HFF-Myc (cell line): ENCODE measurements around the gene MST1.

ENCODE experiments used
- DNase-seq: peaks from one replicate; pipeline ENCODE4 v3.0.0-alpha.2; 2011; ENCODE audit warnings: low read depth; ENCODE audit errors: extremely low read depth
- H3K4me3 ChIP-seq: replicated peaks from 2 replicates; pipeline ENCODE4 v1.5.1; 2011; ENCODE audit warnings: low read depth, mild to moderate bottlenecking, control low read depth, low read length
- TF ChIP-seq, protein P1 (sequence below): IDR thresholded peaks from 2 replicates; pipeline ENCODE4 v1.5.1; 2012; ENCODE audit warnings: mild to moderate bottlenecking, low read depth, low read length, control low read depth; ENCODE audit errors: missing control alignments

Gene MST1

DNA sequence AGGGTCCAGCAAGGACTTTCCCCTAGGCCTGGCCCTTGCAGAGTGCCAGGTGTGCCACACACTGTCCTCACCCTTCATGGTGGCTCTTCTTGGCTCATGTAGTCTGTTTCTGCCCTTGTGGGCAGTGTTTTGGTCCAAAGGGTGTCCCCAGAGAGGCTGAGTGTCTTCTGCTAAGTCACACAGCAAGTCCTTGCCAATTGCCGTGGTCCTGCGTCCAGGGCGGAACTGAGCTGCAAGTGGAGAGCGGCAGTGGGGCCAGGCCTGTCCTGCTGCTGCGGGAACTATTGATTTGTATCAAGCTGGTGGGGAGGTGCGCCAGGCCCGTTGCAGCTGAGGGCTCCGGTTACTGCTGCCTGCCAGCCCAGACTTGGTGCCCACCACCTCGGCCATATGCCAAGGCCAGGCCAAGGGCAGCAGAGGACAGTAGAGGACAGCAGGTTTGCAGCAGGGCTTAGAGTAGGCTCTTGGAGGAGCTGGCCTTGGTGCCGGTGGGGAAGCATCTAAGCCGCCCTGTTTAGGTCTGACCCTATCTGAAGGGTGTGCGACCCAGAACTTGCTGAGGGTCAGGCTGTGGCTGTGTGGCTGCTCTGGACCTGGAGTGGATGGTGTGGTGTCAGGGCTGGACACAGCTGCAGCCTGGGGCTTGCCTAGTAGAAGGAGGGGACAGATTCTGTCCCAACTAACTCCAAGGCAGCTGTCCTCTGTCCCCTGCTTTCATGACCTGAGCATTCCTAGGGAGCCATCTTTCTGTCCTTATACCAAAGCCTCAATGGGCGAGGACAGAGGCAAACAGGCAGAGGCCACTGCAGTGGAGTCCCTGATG lies 25.7 kb upstream of the MST1 start:
- no peak for DNase-seq
- H3K4me3 ChIP-seq = no peak overlapping the region
- TF ChIP-seq, protein P1, sequence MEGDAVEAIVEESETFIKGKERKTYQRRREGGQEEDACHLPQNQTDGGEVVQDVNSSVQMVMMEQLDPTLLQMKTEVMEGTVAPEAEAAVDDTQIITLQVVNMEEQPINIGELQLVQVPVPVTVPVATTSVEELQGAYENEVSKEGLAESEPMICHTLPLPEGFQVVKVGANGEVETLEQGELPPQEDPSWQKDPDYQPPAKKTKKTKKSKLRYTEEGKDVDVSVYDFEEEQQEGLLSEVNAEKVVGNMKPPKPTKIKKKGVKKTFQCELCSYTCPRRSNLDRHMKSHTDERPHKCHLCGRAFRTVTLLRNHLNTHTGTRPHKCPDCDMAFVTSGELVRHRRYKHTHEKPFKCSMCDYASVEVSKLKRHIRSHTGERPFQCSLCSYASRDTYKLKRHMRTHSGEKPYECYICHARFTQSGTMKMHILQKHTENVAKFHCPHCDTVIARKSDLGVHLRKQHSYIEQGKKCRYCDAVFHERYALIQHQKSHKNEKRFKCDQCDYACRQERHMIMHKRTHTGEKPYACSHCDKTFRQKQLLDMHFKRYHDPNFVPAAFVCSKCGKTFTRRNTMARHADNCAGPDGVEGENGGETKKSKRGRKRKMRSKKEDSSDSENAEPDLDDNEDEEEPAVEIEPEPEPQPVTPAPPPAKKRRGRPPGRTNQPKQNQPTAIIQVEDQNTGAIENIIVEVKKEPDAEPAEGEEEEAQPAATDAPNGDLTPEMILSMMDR = no peak

DNA sequence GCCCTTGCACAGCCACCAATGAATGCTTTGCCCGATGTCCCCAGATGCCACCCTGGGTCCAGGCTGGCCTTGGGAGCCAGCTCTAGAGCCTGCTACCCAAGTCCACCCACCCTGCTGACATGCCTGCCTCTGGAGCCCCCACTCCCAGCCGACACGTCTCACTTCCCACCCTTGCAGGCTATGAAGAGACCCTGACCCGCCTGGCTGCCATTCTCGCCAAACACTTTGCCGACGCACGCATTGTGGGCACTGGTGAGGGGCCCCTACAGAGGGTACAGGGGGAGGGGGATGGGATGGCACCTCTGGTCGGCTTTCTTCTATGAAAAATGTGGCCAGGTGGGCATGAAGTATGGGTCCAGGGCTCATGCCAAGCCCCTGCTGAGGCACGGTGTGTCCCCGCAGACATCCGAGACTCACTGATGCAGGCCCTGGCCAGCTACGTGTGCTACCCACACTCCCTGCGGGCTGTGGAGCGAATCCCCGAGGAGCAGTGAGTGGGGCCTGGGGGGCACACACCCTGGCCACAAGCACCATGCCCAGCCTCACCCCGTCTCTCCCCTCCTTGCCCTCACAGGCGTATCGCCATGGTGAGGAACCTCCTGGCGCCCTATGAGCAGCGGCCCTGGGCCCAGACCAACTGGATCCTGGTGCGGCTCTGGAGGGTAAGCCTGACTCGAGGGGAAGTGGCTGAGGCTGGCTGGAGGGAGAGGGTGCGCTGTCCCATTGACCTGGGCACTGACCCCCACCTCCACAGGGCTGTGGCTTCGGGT lies 24.2 kb upstream of the MST1 start:
- H3K4me3 ChIP-seq = no peak overlapping the region
- DNase-seq = no peak
- TF ChIP-seq, protein P1 = no peak

GRCh38 chr3:49712631-49713317 lies 23.5 kb upstream of the MST1 start:
- TF ChIP-seq, protein P1 = no peak
- DNase-seq = no peak
- H3K4me3 ChIP-seq = no peak overlapping the region

- TF ChIP-seq, protein P1 = no peak
- no peak overlapping the region for H3K4me3 ChIP-seq
- DNase-seq = no peak
Observed at GRCh38 chr3:49712166-49712565, 22.9 kb upstream of the MST1 start.

- TF ChIP-seq, protein P1 = no peak
- DNase-seq = no peak
- no peak overlapping the region for H3K4me3 ChIP-seq
Observed at GRCh38 chr3:49711489-49711888, 22.2 kb upstream of the MST1 start.

GRCh38 chr3:49709852-49710251 lies 20.6 kb upstream of the MST1 start:
- TF ChIP-seq, protein P1 = no peak
- H3K4me3 ChIP-seq = no peak overlapping the region
- DNase-seq = no peak
